ENCODE results near the gene PEX6.

GRCh38 chr6:42933205-42933604 is 45.8 kb downstream of the PEX6 start:
- TF ChIP-seq CTCF (IDR thresholded peaks at IDR 0.05) (no peak), FOXJ3 (CRISPR knock-in tag; IDR thresholded peaks at IDR 0.05) (no peak), NFIC (IDR thresholded peaks at IDR 0.05; ENCODE audit: borderline replicate concordance) (no peak), POLR2AphosphoS5 (IDR thresholded peaks at IDR 0.05; ENCODE audit: low read depth, low read length) (no peak), TCF12 (IDR thresholded peaks at IDR 0.05) (no peak), JUND (IDR thresholded peaks at IDR 0.05) (no peak), ELF1 (IDR thresholded peaks at IDR 0.05) (no peak), USF1 (IDR thresholded peaks at IDR 0.05; ENCODE audit: borderline replicate concordance, low read depth) (no peak), MAX (IDR thresholded peaks at IDR 0.05; ENCODE audit: low read depth) (no peak), MXI1 (IDR thresholded peaks at IDR 0.05; ENCODE audit: low read depth, low read length) (no peak), USF2 (IDR thresholded peaks at IDR 0.05; ENCODE audit: borderline replicate concordance, low read depth, low read length) (no peak), REST (IDR thresholded peaks at IDR 0.05; ENCODE audit: low read depth, low read length) (no peak), EP300 (IDR thresholded peaks at IDR 0.05; ENCODE audit: borderline replicate concordance in 1 of 2, low read depth in 1 of 2, low read length in 1 of 2) (no peak), NRF1 (IDR thresholded peaks at IDR 0.05; ENCODE audit: low read depth, low read length) (no peak)

All from SK-N-SH (cell line).